ENCODE measurements around the gene CCHCR1.

DNA sequence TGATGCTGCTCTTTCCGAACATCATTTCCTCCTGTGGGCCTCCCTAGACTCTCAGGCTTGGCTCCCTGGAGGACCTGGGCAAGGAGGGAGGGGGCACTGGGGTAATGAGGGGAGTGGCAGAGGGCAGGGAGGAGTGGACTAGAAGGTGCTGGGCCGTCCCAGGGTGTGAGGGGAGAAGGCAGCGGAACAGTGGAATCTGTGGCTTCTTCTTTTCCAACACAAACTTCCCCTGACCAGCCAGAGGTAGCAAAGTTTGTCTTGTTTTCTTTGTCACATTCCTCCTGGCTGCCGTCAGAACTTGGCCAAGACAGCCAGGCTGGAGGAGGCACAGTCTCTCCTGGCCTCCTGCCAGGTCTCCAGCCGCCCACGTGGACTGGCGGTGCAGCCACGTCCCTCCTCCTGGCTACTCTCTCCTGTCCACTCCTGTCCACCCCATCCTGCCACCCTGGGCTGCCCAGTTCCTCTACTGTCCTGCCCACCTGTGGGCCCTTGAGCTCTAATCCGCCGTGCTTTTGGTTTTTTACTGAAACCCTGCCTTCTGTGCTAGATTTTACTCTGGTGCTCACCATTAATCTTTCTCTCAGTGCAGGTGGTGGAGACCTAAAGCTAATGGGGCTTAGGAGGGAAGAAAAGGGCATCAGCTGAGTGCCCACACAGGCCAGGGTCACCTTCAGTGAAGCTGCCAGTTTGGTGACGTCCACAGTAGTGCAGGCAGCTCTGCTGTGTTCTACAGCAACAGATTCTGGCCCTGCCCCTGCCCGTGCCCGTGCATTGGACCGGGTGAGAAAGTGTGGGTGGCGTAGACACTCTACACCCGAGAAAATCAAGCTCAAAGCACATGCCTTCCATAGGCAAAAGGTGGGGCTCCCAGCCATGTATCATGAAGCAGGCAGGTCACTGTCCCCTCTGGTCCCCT, 34.6 kb downstream of the CCHCR1 start:
- TF ChIP-seq CTCF (IDR thresholded peaks at IDR 0.05): no peak
- TF ChIP-seq POLR2A (IDR thresholded peaks at IDR 0.05): no peak

Measured in body of pancreas (tissue), 4 donors.